Astrocyte (in vitro differentiated cells and primary cell): ENCODE results near the gene CLEC19A. TPM values are rescaled to one million over a fixed set of nuclear protein-coding genes. Genes with fewer than 3 reads are reported as not detected.

Source experiments
- DNase-seq: peaks from one replicate; pipeline ENCODE4 v3.0.0-alpha.2; 2010; ENCODE audit warnings: low read depth
- FAIRE-seq: peaks from 2 replicates; lab custom pipeline; 2011; peaks lifted over from hg19 to GRCh38; lab: Jason Lieb, UNC
- H2AFZ ChIP-seq: 2 replicates; pipeline ENCODE4 v1.6.0; 2012; ENCODE audit warnings: low read depth, low read length, inconsistent platforms
- H3K27ac ChIP-seq: 2 replicates; pipeline ENCODE4 v1.5.1; 2011; ENCODE audit warnings: low read depth, low read length, inconsistent platforms
- H3K27me3 ChIP-seq: 2 replicates; pipeline ENCODE4 v1.6.0; 2011; ENCODE audit warnings: low read length, inconsistent platforms; ENCODE audit not compliant: insufficient read depth
- H3K36me3 ChIP-seq: 2 replicates; pipeline ENCODE4 v1.5.1; 2011; ENCODE audit warnings: low read length, inconsistent platforms; ENCODE audit not compliant: insufficient read depth
- H3K4me1 ChIP-seq: 2 replicates; pipeline ENCODE4 v1.5.1; 2011; ENCODE audit warnings: low read length, inconsistent platforms; ENCODE audit not compliant: insufficient read depth
- H3K4me2 ChIP-seq: 2 replicates; pipeline ENCODE4 v1.6.0; 2012; ENCODE audit warnings: low read length, inconsistent platforms
- H3K4me3 ChIP-seq: 2 replicates; pipeline ENCODE4 v1.5.1; 2011; ENCODE audit warnings: low read depth, mild to moderate bottlenecking, low read length, inconsistent platforms; ENCODE audit not compliant: insufficient read depth
- H3K79me2 ChIP-seq: 2 replicates; pipeline ENCODE4 v1.6.0; 2012; ENCODE audit warnings: mild to moderate bottlenecking, low read length, inconsistent platforms; ENCODE audit not compliant: insufficient read depth
- H3K9ac ChIP-seq: 2 replicates; pipeline ENCODE4 v1.6.0; 2012; ENCODE audit warnings: mild to moderate bottlenecking, low read length, inconsistent platforms
- H3K9me3 ChIP-seq: 2 replicates; pipeline ENCODE4 v1.5.1; 2012; ENCODE audit warnings: low read depth, mild to moderate bottlenecking, low read length, inconsistent platforms; ENCODE audit not compliant: insufficient read depth
- H4K20me1 ChIP-seq: 2 replicates; pipeline ENCODE4 v1.6.0; 2012; ENCODE audit warnings: low read length, inconsistent platforms; ENCODE audit not compliant: insufficient read depth
- H3K27ac Mint-ChIP-seq: one replicate; pipeline ENCODE4 v1.8.0; 2021; ENCODE audit warnings: mild to moderate bottlenecking, mixed read lengths; ENCODE audit not compliant: unreplicated experiment
- H3K27me3 Mint-ChIP-seq: one replicate; pipeline ENCODE4 v1.8.0; 2021; ENCODE audit warnings: low read depth, mixed read lengths; ENCODE audit not compliant: unreplicated experiment
- H3K36me3 Mint-ChIP-seq: one replicate; pipeline ENCODE4 v1.8.0; 2021; ENCODE audit warnings: low read depth, mixed read lengths; ENCODE audit not compliant: unreplicated experiment
- H3K4me1 Mint-ChIP-seq: one replicate; pipeline ENCODE4 v1.8.0; 2021; ENCODE audit warnings: low read depth, mixed read lengths; ENCODE audit not compliant: unreplicated experiment
- H3K4me3 Mint-ChIP-seq: one replicate; pipeline ENCODE4 v1.8.0; 2021; ENCODE audit warnings: mild to moderate bottlenecking, moderate library complexity, mixed read lengths; ENCODE audit not compliant: unreplicated experiment
- H3K9me3 Mint-ChIP-seq: one replicate; pipeline ENCODE4 v1.8.0; 2021; ENCODE audit warnings: mild to moderate bottlenecking, mixed read lengths; ENCODE audit not compliant: unreplicated experiment
- CTCF ChIP-seq: IDR thresholded peaks from 2 replicates; pipeline ENCODE4 v1.5.1; 2011; ENCODE audit warnings: low read depth, mild to moderate bottlenecking, inconsistent platforms, low read length, moderate library complexity; ENCODE audit not compliant: insufficient read depth
- EZH2 ChIP-seq: IDR thresholded peaks from 2 replicates; pipeline ENCODE4 v1.6.1; 2012; ENCODE audit warnings: mild to moderate bottlenecking, low read length, inconsistent platforms; ENCODE audit not compliant: insufficient read depth
- total RNA-seq: library from RNA; stranded (reverse); gene quantifications from 2 replicates; pipeline ENCODE4 v1.2.1, GENCODE V29; 2021

Gene CLEC19A
- total RNA-seq, 1 donor from 2014 or later, result not detected

- H3K27ac Mint-ChIP-seq, result no peak overlapping the region
- H3K9ac ChIP-seq, result no peak overlapping the region
- peaks cover 5% of the 10 kb centered on the region for H3K27me3 Mint-ChIP-seq
- no peak overlapping the region for H3K27ac ChIP-seq
- DNase-seq, result no peak
- no peak for TF ChIP-seq EZH2
- no peak for TF ChIP-seq CTCF
- H3K79me2 ChIP-seq, result no peaks in the 10 kb centered on the region
- H3K4me2 ChIP-seq, result no peak overlapping the region
- no peak for FAIRE-seq
- no peak overlapping the region for H3K4me3 ChIP-seq
- no peaks in the 10 kb centered on the region for H3K4me1 ChIP-seq
- no peaks in the 10 kb centered on the region for H3K27me3 ChIP-seq
- no peaks in the 10 kb centered on the region for H4K20me1 ChIP-seq
- H3K36me3 Mint-ChIP-seq, result no peaks in the 10 kb centered on the region
- no peak overlapping the region for H3K4me3 Mint-ChIP-seq
- H3K9me3 ChIP-seq, result no peaks in the 10 kb centered on the region
- no peaks in the 10 kb centered on the region for H3K36me3 ChIP-seq
- no peaks in the 10 kb centered on the region for H3K9me3 Mint-ChIP-seq
- no peaks in the 10 kb centered on the region for H3K4me1 Mint-ChIP-seq
- no peak overlapping the region for H2AFZ ChIP-seq
Measured at GRCh38 chr16:19356024-19356952, 70.8 kb downstream of the CLEC19A start.

DNA sequence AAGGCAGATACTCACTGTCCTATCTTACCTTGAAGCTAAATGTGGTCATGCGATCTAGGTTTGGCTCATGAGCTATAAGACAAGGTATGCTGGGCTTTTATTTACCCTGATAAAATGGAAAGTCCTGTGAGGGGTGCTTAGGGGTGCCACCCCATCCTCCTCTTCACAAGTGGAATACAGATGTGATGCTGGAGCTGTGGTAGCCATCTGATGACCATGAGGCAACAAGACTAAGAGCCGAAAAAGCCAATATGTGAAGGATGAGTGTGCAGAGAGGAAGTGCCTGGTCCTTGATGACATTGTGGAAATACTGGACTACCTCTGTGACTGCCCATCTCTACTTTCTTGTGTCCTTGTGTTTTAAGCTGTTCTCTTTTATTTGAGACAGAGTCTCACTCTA lies 74.0 kb downstream of the CLEC19A start:
- H3K4me3 Mint-ChIP-seq, result no peak overlapping the region
- Histone ChIP-seq H3K9ac (no peak overlapping the region), H3K4me2 (no peak overlapping the region), H3K36me3 (no peaks in the 10 kb centered on the region), H3K4me1 (no peaks in the 10 kb centered on the region), H4K20me1 (no peaks in the 10 kb centered on the region), H3K27me3 (no peaks in the 10 kb centered on the region), H3K27ac (no peak overlapping the region), H3K79me2 (no peaks in the 10 kb centered on the region), H3K9me3 (no peaks in the 10 kb centered on the region), H3K4me3 (no peak overlapping the region), H2AFZ (no peak overlapping the region)
- H3K36me3 Mint-ChIP-seq, result no peaks in the 10 kb centered on the region
- no peaks in the 10 kb centered on the region for H3K9me3 Mint-ChIP-seq
- peaks cover 8% of the 10 kb centered on the region for H3K27me3 Mint-ChIP-seq
- no peak for TF ChIP-seq CTCF
- no peak for TF ChIP-seq EZH2
- FAIRE-seq (no peak), DNase-seq (no peak)
- no peaks in the 10 kb centered on the region for H3K4me1 Mint-ChIP-seq
- H3K27ac Mint-ChIP-seq, result no peak overlapping the region

Other genes starting within 250 kb of the CLEC19A start
- 11.3 and 14.0 TPM in 2 replicates for gene COQ7, start 218.1 kb upstream of the CLEC19A start, total RNA-seq
- 47.8 and 49.4 TPM in 2 replicates for gene ITPRIPL2, start 171.8 kb upstream of the CLEC19A start, total RNA-seq
- 2.5 and 4.8 TPM in 2 replicates for gene SYT17, start 117.5 kb upstream of the CLEC19A start, total RNA-seq
- gene TMC5, start 132.2 kb downstream of the CLEC19A start, total RNA-seq, result 0.11 TPM in 1 of 2 replicates, not detected in the other
- gene GDE1, start 236.4 kb downstream of the CLEC19A start, total RNA-seq, result 94.7 and 99.7 TPM in 2 replicates
- 14.6 and 14.7 TPM in 2 replicates for gene CCP110, start 238.2 kb downstream of the CLEC19A start, total RNA-seq